Tibial artery (tissue), 4 donors: ENCODE data around the gene TMEM269.

ENCODE experiments used
- DNase-seq, 2 donors: peaks; one replicate each; pipeline ENCODE4 v3.0.0-alpha.2; 2019
- H3K27ac ChIP-seq, 2 donors: fragments of 200-600 bp; sonication (generic) in 1 of 2; 1 replicate in 1 of 2; 2 replicates in 1 of 2; pipeline ENCODE4 v1.5.1; 2018 to 2019; ENCODE audit warnings: mild to moderate bottlenecking in 1 of 2
- H3K27me3 ChIP-seq, 2 donors: fragments of 200-600 bp; sonication (generic) in 1 of 2; one replicate each; pipeline versions ENCODE4 v1.5.1 to v1.6.0; 2016 to 2019
- H3K36me3 ChIP-seq, 3 donors: fragments of 200-600 bp; sonication (generic) in 2 of 3; one replicate each; pipeline ENCODE4 v1.5.1; 2016 to 2019; ENCODE audit warnings: mild to moderate bottlenecking in 2 of 3
- H3K4me1 ChIP-seq, 4 donors: fragments of 200-600 bp; sonication (generic) in 2 of 4; 1 replicate in 3 of 4; 2 replicates in 1 of 4; pipeline ENCODE4 v1.5.1; 2016 to 2019
- H3K4me3 ChIP-seq, 2 donors: fragments of 200-600 bp; sonication (generic) in 1 of 2; 1 replicate in 1 of 2; 2 replicates in 1 of 2; pipeline ENCODE4 v1.5.1; 2018 to 2019; ENCODE audit warnings: mild to moderate bottlenecking in 2 of 2
- H3K9me3 ChIP-seq, 3 donors: fragments of 200-600 bp; sonication (generic) in 1 of 3; one replicate each; pipeline ENCODE4 v1.5.1; 2016 to 2019
- intact Hi-C: fragments of 100-400 bp; cut with DNase I; formaldehyde crosslinking; loops from one replicate; pipeline ENCODE4 v1.15.0; 2023; ENCODE audit warnings: low total_unique reads
- TF ChIP-seq, protein P1 (sequence below), 2 experiments: fragments of 200-600 bp in 1 of 2; fragments of 450-650 bp in 1 of 2; IDR thresholded peaks; one replicate each; pipeline ENCODE4 v1.5.1; 2017 to 2019; ENCODE audit warnings: antibody characterized with exemption in 2 of 2, mild to moderate bottlenecking in 1 of 2, moderate library complexity in 1 of 2

Gene TMEM269

DNA sequence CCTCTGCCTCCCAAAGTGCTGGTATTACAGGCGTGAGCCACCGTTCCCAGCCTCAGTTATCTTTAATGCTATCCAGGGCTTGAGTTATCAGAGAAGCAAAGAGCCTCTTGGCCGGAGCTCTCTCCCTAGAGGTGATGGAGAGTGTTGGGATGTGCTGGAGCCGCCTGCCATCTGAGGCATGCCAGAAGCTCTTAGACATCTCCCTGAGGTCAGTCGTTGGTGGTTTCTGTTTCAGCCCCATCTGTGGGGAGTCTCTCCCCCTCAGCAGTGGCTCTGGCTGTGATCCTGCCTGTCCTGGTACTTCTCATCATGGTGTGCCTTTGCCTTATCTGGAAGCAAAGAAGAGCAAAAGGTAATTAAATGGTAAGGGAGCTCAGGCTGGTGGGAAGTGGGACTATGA, 50.0 kb downstream of the TMEM269 start:
- H3K27ac ChIP-seq: no peak overlapping the region
- H3K4me1 ChIP-seq: no peaks in the 10 kb centered on the region
- no peaks in the 10 kb centered on the region for H3K27me3 ChIP-seq
- H3K36me3 ChIP-seq: peaks cover 0 to 29% (median 0%) of the 10 kb centered on the region in 3 donors
- intact Hi-C loops: no loop called here
- TF ChIP-seq, protein P1, sequence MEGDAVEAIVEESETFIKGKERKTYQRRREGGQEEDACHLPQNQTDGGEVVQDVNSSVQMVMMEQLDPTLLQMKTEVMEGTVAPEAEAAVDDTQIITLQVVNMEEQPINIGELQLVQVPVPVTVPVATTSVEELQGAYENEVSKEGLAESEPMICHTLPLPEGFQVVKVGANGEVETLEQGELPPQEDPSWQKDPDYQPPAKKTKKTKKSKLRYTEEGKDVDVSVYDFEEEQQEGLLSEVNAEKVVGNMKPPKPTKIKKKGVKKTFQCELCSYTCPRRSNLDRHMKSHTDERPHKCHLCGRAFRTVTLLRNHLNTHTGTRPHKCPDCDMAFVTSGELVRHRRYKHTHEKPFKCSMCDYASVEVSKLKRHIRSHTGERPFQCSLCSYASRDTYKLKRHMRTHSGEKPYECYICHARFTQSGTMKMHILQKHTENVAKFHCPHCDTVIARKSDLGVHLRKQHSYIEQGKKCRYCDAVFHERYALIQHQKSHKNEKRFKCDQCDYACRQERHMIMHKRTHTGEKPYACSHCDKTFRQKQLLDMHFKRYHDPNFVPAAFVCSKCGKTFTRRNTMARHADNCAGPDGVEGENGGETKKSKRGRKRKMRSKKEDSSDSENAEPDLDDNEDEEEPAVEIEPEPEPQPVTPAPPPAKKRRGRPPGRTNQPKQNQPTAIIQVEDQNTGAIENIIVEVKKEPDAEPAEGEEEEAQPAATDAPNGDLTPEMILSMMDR (IDR thresholded peaks at IDR 0.05): no peak
- no peak for DNase-seq
- H3K9me3 ChIP-seq: no peaks in the 10 kb centered on the region
- no peak overlapping the region for H3K4me3 ChIP-seq

DNA sequence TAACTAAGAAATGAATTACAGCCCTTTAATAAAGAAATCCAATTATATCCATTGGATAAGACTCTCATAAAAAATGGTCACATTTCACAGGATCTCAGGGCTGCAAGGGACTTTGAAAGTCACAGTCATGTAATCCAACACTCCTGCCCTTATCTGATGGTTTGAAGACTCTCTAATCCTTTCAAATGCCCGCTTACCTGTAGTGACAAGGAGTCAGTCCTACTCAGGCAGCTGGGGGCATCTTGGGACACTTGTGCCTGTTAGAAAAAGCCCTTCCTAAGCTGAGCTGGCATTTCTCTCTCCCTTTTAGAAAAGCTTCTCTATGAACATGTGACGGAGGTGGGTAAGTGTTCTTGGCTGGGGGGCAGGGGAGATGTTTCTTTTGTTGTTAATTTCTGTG, 50.6 kb downstream of the TMEM269 start:
- H3K36me3 ChIP-seq: peaks cover 0 to 23% (median 0%) of the 10 kb centered on the region in 3 donors
- intact Hi-C loops: no loop called here

DNA sequence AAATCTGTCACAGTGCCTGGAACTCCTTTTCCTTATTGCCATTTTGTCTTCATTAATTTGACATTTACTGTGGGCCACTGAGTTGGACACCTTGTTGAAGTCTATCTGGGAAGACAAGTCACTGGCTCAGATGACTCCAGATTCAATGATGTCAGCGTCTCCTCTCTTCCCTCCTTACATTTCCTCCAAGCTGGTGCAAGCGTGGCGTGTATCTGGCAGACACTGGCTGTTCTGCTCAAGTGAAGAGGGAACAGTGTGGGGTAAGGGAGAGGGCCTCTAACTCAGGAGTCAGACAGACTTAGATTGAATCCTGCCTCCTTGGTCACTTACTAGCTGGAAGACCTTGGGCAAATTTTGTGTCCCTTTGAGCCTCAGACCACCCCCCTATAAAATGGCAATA, 52.9 kb downstream of the TMEM269 start:
- intact Hi-C loops: no loop called here
- no peak overlapping the region for H3K4me3 ChIP-seq
- TF ChIP-seq, protein P1 (IDR thresholded peaks at IDR 0.05): no peak
- no peaks in the 10 kb centered on the region for H3K4me1 ChIP-seq
- DNase-seq: no peak
- peaks cover 0 to 34% (median 6%) of the 10 kb centered on the region in 3 donors for H3K36me3 ChIP-seq
- no peaks in the 10 kb centered on the region for H3K9me3 ChIP-seq
- H3K27me3 ChIP-seq: no peaks in the 10 kb centered on the region
- H3K27ac ChIP-seq: no peak overlapping the region

More for the DNA sequence above, 50.6 kb downstream of the TMEM269 start:
- H3K4me3 ChIP-seq: no peak overlapping the region
- H3K27me3 ChIP-seq: no peaks in the 10 kb centered on the region
- H3K9me3 ChIP-seq: no peaks in the 10 kb centered on the region
- no peak overlapping the region for H3K27ac ChIP-seq
- TF ChIP-seq, protein P1 (IDR thresholded peaks at IDR 0.05): no peak
- DNase-seq: no peak
- no peaks in the 10 kb centered on the region for H3K4me1 ChIP-seq

DNA sequence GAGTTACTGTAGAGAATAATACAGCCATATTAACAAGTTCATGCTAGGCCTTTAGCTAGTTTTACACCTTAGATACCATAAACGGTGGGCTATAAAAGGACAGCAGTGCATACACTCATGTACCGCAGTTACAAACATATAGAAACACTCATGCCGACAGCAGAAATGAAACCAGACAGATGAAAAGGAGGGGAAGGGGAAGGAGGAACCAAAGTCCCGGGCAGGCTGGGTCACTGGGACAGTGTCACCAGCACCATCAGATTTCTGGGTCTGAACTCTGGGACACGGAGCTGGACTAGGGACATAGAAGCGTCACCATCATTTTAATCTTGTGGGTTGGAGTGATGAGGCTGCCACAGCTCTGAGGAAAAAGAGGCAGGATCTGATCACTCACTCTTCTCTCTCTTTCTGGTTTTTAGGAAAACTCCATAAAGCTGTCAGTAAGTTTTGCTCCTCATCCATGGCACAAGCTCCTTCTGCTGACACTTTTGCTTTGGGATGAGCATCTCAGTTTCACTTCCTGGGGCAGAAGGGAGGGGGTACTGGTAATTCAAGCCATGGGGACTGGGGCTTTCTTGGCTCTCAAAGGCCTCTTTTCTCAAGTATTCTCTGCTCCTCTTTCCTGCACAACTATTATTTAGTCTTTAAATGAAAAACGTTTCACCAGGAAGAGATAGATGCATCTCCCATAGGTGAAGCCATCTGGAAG, 53.8 kb downstream of the TMEM269 start:
- H3K4me1 ChIP-seq: no peaks in the 10 kb centered on the region
- TF ChIP-seq, protein P1 (IDR thresholded peaks at IDR 0.05): no peak
- H3K9me3 ChIP-seq: no peaks in the 10 kb centered on the region
- intact Hi-C loops: no loop called here
- peaks cover 0 to 38% (median 6%) of the 10 kb centered on the region in 3 donors for H3K36me3 ChIP-seq
- no peak overlapping the region for H3K4me3 ChIP-seq
- no peak overlapping the region for H3K27ac ChIP-seq
- no peaks in the 10 kb centered on the region for H3K27me3 ChIP-seq
- DNase-seq: no peak

DNA sequence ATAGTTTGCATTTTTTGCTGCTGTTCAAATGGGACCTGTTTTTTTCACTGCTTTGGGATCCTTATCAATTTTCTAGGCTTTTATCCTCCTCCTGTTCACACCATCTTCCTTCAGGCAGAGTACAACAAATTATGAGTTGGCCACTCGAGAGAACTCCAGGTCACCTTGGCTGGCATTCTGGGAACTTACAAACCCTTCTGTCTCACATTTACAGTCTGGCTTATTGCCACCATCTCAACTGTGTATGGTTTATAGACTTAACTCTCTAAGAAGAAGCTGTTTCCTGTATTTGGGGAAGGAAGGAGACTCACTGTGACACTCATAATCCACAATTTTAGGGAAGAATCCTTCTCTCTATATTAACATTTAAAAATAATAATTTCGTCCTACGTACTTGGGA, 56.2 kb downstream of the TMEM269 start:
- H3K4me3 ChIP-seq: no peak overlapping the region
- H3K36me3 ChIP-seq: peaks cover 0 to 35% (median 6%) of the 10 kb centered on the region in 3 donors
- no peak overlapping the region for H3K27ac ChIP-seq
- DNase-seq: no peak
- peaks cover 0 to 8% (median 5%) of the 10 kb centered on the region in 4 donors for H3K4me1 ChIP-seq
- no peaks in the 10 kb centered on the region for H3K27me3 ChIP-seq
- TF ChIP-seq, protein P1 (IDR thresholded peaks at IDR 0.05): no peak
- intact Hi-C loops: loop anchor here (10.0 kb wide), 1 partner anchor 156 kb away; the partner anchor contains the start of gene YBX1
- H3K9me3 ChIP-seq: no peaks in the 10 kb centered on the region
